Measurements from ENCODE around the gene RYR2.

GRCh38 chr1:237431448-237431847 lies 389.5 kb downstream of the RYR2 start:
- TF ChIP-seq, protein P1, sequence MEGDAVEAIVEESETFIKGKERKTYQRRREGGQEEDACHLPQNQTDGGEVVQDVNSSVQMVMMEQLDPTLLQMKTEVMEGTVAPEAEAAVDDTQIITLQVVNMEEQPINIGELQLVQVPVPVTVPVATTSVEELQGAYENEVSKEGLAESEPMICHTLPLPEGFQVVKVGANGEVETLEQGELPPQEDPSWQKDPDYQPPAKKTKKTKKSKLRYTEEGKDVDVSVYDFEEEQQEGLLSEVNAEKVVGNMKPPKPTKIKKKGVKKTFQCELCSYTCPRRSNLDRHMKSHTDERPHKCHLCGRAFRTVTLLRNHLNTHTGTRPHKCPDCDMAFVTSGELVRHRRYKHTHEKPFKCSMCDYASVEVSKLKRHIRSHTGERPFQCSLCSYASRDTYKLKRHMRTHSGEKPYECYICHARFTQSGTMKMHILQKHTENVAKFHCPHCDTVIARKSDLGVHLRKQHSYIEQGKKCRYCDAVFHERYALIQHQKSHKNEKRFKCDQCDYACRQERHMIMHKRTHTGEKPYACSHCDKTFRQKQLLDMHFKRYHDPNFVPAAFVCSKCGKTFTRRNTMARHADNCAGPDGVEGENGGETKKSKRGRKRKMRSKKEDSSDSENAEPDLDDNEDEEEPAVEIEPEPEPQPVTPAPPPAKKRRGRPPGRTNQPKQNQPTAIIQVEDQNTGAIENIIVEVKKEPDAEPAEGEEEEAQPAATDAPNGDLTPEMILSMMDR (IDR thresholded peaks at IDR 0.05), result no peak
- TF ChIP-seq POLR2A (IDR thresholded peaks at IDR 0.05), result no peak

All from suprapubic skin (tissue), 3 donors.